Neutrophil (primary cell): ENCODE measurements around the gene PIP4K2A.

Experiments
- H3K27ac ChIP-seq: fragments of 200-600 bp; sonication (generic); 2 replicates; pipeline ENCODE4 v1.5.1; 2016; ENCODE audit warnings: mild to moderate bottlenecking, moderate library complexity
- H3K27me3 ChIP-seq: fragments of 200-600 bp; sonication (generic); 2 replicates; pipeline ENCODE4 v1.6.0; 2016; ENCODE audit warnings: mild to moderate bottlenecking
- H3K36me3 ChIP-seq: fragments of 200-600 bp; sonication (generic); 2 replicates; pipeline ENCODE4 v1.5.1; 2017
- H3K4me1 ChIP-seq, 2 experiments: fragments of 200-600 bp in 1 of 2; sonication (generic) in 1 of 2; 1 replicate in 1 of 2; 2 replicates in 1 of 2; pipeline versions ENCODE4 v1.5.1 to v1.6.1; 2013 to 2016; ENCODE audit warnings: low read depth in 1 of 2, low read length in 1 of 2, mild to moderate bottlenecking in 1 of 2, moderate library complexity in 1 of 2; ENCODE audit not compliant: control insufficient read depth in 1 of 2, insufficient read depth in 1 of 2
- H3K4me3 ChIP-seq, 2 experiments: fragments of 200-600 bp in 1 of 2; sonication (generic) in 1 of 2; 1 replicate in 1 of 2; 2 replicates in 1 of 2; pipeline ENCODE4 v1.5.1; 2013 to 2016; ENCODE audit warnings: low read depth in 1 of 2, low read length in 1 of 2, mild to moderate bottlenecking in 1 of 2, moderate library complexity in 1 of 2
- H3K9me3 ChIP-seq: fragments of 200-600 bp; sonication (generic); 2 replicates; pipeline ENCODE4 v1.5.1; 2016
- CTCF ChIP-seq: fragments of 200-600 bp; sonication (generic); IDR thresholded peaks from 2 replicates; pipeline ENCODE4 v1.5.1; 2016; ENCODE audit warnings: antibody characterized with exemption

Gene PIP4K2A

DNA sequence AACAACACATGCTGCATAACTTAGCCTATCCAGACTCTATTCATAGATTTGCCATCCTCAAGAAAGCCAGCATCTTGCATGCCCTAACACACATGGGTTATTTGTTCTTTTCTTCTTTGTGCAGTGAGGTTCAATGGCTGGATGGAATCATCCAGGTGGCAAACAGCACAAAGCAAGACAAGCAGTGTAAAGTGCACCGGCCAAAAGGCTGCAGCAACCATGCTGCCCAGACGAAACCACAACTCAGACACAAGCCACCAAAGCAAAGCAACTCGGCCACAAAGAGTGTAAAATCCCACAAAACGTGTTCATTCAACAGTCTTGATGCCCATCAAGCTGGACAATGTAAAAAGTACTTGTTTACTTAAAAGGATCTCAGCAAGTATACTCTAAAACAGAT is 76.9 kb downstream of the PIP4K2A start:
- Histone ChIP-seq H3K4me3 (no peak overlapping the region), H3K36me3 (no peaks in the 10 kb centered on the region), H3K4me1 (peaks cover 12 to 14% of the 10 kb centered on the region in 2 experiments), H3K9me3 (no peaks in the 10 kb centered on the region), H3K27me3 (no peaks in the 10 kb centered on the region), H3K27ac (no peak overlapping the region)
- TF ChIP-seq CTCF = no peak

GRCh38 chr10:22635650-22636049 is 78.7 kb downstream of the PIP4K2A start:
- H3K27me3 ChIP-seq = no peaks in the 10 kb centered on the region
- TF ChIP-seq CTCF = no peak
- H3K27ac ChIP-seq = peak overlapping the region; percentile 66
- H3K4me3 ChIP-seq = no peak overlapping the region
- peaks cover 26 to 30% of the 10 kb centered on the region in 2 experiments for H3K4me1 ChIP-seq
- no peaks in the 10 kb centered on the region for H3K36me3 ChIP-seq
- H3K9me3 ChIP-seq = no peaks in the 10 kb centered on the region

- Histone ChIP-seq H3K27me3 (no peaks in the 10 kb centered on the region), H3K36me3 (no peaks in the 10 kb centered on the region), H3K4me1 (peaks cover 34 to 38% of the 10 kb centered on the region in 2 experiments), H3K4me3 (no peak overlapping the region), H3K27ac (peak overlapping the region; percentile 66), H3K9me3 (no peaks in the 10 kb centered on the region)
- TF ChIP-seq CTCF = no peak
These were observed 79.5 kb downstream of the PIP4K2A start for GRCh38 chr10:22634606-22635459.

- no peak for TF ChIP-seq CTCF
- Histone ChIP-seq H3K4me1 (peaks cover 38 to 46% of the 10 kb centered on the region in 2 experiments), H3K27me3 (no peaks in the 10 kb centered on the region), H3K4me3 (no peak overlapping the region), H3K36me3 (no peaks in the 10 kb centered on the region), H3K27ac (no peak overlapping the region), H3K9me3 (no peaks in the 10 kb centered on the region)
These were observed 80.3 kb downstream of the PIP4K2A start for GRCh38 chr10:22634093-22634492.

- Histone ChIP-seq H3K36me3 (no peaks in the 10 kb centered on the region), H3K4me1 (peaks cover 38 to 47% of the 10 kb centered on the region in 2 experiments), H3K27ac (no peak overlapping the region), H3K27me3 (no peaks in the 10 kb centered on the region), H3K9me3 (no peaks in the 10 kb centered on the region), H3K4me3 (no peak overlapping the region)
- no peak for TF ChIP-seq CTCF
These were observed 80.8 kb downstream of the PIP4K2A start for GRCh38 chr10:22633528-22633927.
